GM12801 (cell line): ENCODE data around the gene FOSL1.

Source experiments
- TF ChIP-seq, protein P1 (sequence below): IDR thresholded peaks from one replicate; pipeline ENCODE4 v1.5.1; 2011; ENCODE audit warnings: control low read depth; ENCODE audit not compliant: insufficient read length; ENCODE audit errors: extremely low read depth

The FOSL1 gene

GRCh38 chr11:65919573-65920371, 19.6 kb upstream of the FOSL1 start:
- TF ChIP-seq, protein P1, sequence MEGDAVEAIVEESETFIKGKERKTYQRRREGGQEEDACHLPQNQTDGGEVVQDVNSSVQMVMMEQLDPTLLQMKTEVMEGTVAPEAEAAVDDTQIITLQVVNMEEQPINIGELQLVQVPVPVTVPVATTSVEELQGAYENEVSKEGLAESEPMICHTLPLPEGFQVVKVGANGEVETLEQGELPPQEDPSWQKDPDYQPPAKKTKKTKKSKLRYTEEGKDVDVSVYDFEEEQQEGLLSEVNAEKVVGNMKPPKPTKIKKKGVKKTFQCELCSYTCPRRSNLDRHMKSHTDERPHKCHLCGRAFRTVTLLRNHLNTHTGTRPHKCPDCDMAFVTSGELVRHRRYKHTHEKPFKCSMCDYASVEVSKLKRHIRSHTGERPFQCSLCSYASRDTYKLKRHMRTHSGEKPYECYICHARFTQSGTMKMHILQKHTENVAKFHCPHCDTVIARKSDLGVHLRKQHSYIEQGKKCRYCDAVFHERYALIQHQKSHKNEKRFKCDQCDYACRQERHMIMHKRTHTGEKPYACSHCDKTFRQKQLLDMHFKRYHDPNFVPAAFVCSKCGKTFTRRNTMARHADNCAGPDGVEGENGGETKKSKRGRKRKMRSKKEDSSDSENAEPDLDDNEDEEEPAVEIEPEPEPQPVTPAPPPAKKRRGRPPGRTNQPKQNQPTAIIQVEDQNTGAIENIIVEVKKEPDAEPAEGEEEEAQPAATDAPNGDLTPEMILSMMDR = no peak

- TF ChIP-seq, protein P1 = no peak
Observed at GRCh38 chr11:65919141-65919572, 19.0 kb upstream of the FOSL1 start, which contains the start of gene DRAP1. DRAP1 (plus strand) TSS chr11:65919426; CDS start chr11:65919502, 76 bp downstream.

DNA sequence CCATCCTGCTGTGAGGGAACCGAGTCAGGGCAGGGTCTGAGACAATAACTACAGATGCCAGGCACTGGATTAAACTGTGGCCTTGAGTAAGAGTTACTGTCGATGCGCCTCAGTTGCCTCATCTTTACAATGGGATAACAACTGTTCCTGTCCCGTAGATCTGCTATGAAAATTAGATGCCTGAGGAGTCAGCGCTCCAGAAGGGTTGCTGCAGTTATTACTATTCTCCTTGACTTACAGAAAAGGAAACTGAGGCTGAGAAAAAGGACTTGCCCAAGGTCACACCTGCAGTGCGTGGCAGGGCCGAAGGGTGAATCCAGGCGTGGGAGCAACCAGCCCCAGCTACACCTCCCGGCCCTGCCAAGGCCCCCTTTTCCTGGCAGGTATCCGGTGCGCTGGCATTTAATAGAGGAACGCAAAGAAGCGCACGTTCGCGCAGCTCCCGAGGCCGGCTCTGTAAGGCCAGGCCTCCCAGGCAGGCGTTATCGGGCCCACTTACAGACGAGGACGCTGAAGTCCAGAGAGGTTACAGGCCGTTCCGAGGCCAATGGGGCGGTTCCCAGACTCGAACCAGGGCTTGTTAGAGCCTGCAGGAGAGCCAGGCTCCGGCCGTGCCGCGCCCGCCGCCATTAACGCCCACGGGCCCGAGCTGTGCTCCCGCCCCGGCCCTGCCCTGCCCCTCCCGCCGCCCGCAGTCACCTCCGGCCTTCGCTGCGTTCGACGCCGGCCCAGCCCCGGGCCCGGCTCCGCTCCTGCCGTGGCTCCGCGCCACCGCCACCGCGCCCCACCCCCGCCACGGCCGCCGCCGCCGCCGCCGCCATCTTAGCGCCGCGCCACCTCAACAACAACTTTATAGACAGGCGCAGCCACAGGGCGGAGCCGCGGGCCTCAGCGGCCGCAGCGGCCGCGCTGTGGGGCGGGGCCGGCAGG, 18.3 kb upstream of the FOSL1 start, which contains the start of gene C11orf68:
Gene C11orf68, minus strand, starts transcription at position 852 of the 930 bp plus-strand sequence. Its CDS starts 31 bp downstream, at position 821.
- TF ChIP-seq, protein P1 = no peak

- TF ChIP-seq, protein P1 = no peak
Observed at GRCh38 chr11:65917434-65918210, 17.4 kb upstream of the FOSL1 start.

GRCh38 chr11:65917077-65917433, 16.9 kb upstream of the FOSL1 start:
- TF ChIP-seq, protein P1 = no peak

DNA sequence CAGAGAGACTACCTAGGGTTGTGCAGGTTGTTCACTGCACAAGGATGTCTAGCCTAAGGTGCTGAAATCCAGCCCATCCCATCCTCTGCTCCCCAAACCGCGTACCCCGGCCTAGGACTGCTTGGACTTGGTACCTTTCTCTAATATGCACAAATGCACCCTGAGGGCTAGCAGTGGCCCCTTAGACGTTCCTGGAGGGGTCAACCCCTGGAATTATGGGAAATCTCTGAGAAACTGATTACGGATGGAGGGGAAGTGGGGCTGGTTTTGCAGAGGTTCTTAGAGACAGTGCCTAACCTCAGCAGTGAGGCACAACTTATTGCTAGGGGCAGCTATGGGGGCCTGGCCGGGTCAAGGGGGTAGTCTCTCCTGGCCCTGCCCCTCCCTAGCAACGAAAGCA, 16.2 kb upstream of the FOSL1 start:
- TF ChIP-seq, protein P1 = no peak

DNA sequence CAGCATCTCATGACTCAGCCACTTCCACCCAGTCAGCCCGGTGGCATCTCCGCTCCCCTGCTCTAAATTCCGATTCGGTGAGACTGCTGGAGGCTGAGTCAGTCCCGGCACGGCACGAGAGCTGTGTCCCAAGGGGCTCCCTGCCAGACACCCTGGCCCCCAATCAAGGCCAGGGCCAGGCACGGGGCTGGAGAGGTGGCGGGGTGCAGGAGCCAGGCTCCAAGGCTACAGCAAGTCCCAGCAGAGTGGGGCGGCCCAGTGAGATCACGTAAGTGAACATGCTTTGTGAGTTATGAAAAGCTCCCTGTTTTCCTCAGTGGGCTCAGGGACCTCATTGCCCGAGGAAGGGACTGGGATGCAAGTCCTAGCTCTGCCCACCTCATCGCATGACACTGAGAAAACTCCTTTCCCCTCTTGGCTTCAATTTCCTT, 15.6 kb upstream of the FOSL1 start:
- TF ChIP-seq, protein P1 = no peak
